Measurements from ENCODE around the gene NRAP. TPM values are rescaled to one million over a fixed set of nuclear protein-coding genes. Genes with fewer than 3 reads are reported as not detected.

The NRAP gene
- total and polyA plus RNA-seq, 2 of the 4 experiments (the other 2 are of a cell fraction), result not detected

GRCh38 chr10:113691381-113691780 is 27.5 kb upstream of the NRAP start:
- H3K4me3 ChIP-seq (ENCODE audit: insufficient read depth, low read depth, low read length), result no peak overlapping the region
- no peak overlapping the region for H3K27ac ChIP-seq (ENCODE audit: insufficient read depth, low read length)
- H2BK20ac ChIP-seq (ENCODE audit: low read depth, low read length), result no peak overlapping the region
- peaks cover 10% of the 10 kb centered on the region for H4K20me1 ChIP-seq (ENCODE audit: insufficient read depth, low read length)
- BruUV-seq (replicated peaks), result no TSS peak
- in situ Hi-C loops (cut with MboI; ENCODE audit: low sequenced_read_pairs), result no loop called here
- dilution Hi-C loops (cut with HindIII; ENCODE audit: low sequenced_read_pairs, unreplicated experiment), result no loop called here
- intact Hi-C loops (cut with micrococcal nuclease), result no loop called here
- ChIA-PET POLR2A (ENCODE audit: unreplicated experiment) (no interaction called here), CTCF (no interaction called here)
- DNase-seq, result no peak
- H2AFZ ChIP-seq (replicated peaks; ENCODE audit: low read length, poor library complexity), result peak overlapping the region; percentile 8
- no peak overlapping the region for H2BK15ac ChIP-seq (ENCODE audit: low read depth, low read length)
- ATAC-seq (ENCODE audit: low read depth), result no peak
- TF ChIP-seq POLR2A (IDR thresholded peaks at IDR 0.05; ENCODE audit: low read depth, low read length), result no peak
- TF ChIP-seq CEBPB (IDR thresholded peaks at IDR 0.05; ENCODE audit: low read depth, low read length), result no peak
- TF ChIP-seq ELK1 (IDR thresholded peaks at IDR 0.05; ENCODE audit: borderline replicate concordance, low read depth, low read length), result no peak
- no peak for TF ChIP-seq MAZ (IDR thresholded peaks at IDR 0.05; ENCODE audit: borderline replicate concordance, low read depth, low read length)
- no peak for TF ChIP-seq MXI1 (IDR thresholded peaks at IDR 0.05; ENCODE audit: borderline replicate concordance, low read depth, low read length)
- TF ChIP-seq NFE2L2 (IDR thresholded peaks at IDR 0.05; ENCODE audit: low read depth, low read length), result no peak
- TF ChIP-seq RCOR1 (IDR thresholded peaks at IDR 0.05; ENCODE audit: insufficient replicate concordance, low read length), result no peak
- no peak for TF ChIP-seq MAFK (IDR thresholded peaks at IDR 0.05; ENCODE audit: low read depth, low read length)
- TF ChIP-seq RAD21 (IDR thresholded peaks at IDR 0.05; ENCODE audit: low read length), result no peak
- no peak for TF ChIP-seq SMC3 (IDR thresholded peaks at IDR 0.05; ENCODE audit: low read depth, low read length)
- TF ChIP-seq CHD1 (IDR thresholded peaks at IDR 0.05; ENCODE audit: low read depth, low read length), result no peak
- TF ChIP-seq BHLHE40 (IDR thresholded peaks at IDR 0.05; ENCODE audit: low read depth, low read length), result no peak
- no peak for TF ChIP-seq FOS (IDR thresholded peaks at IDR 0.05; ENCODE audit: low read depth, low read length)
- TF ChIP-seq CTCF (conservative IDR thresholded peaks at IDR 0.05; ENCODE audit: low read depth, low read length), result no peak
- TF ChIP-seq USF2 (IDR thresholded peaks at IDR 0.05; ENCODE audit: low read depth, low read length), result no peak
- H2BK5ac ChIP-seq (ENCODE audit: low read depth, low read length, poor library complexity, severe bottlenecking), result no peak overlapping the region
- H3K23ac ChIP-seq (ENCODE audit: low read depth, low read length), result no peak overlapping the region
- H3K4ac ChIP-seq (ENCODE audit: low read depth, low read length), result no peak overlapping the region
- WGBS, 2 experiments (ENCODE audit: extremely low coverage in 2 of 2, insufficient read length in 1 of 2), result no CpG with 5 or more reads among the region's 2 CpGs
- H2AK5ac ChIP-seq (ENCODE audit: low read depth, low read length), result no peak overlapping the region
- H3K4me1 ChIP-seq (ENCODE audit: control insufficient read depth, insufficient read depth, low read length), result no peaks in the 10 kb centered on the region
- H4K91ac ChIP-seq (ENCODE audit: insufficient read depth, low read depth, low read length), result no peak overlapping the region
- H3K9me3 ChIP-seq (ENCODE audit: control insufficient read depth, insufficient read depth, low read length), result peaks cover 6% of the 10 kb centered on the region
- H2BK120ac ChIP-seq (ENCODE audit: low read depth, low read length), result no peak overlapping the region
- H3K18ac ChIP-seq (ENCODE audit: low read depth, low read length), result no peak overlapping the region
- no peak overlapping the region for H4K5ac ChIP-seq (ENCODE audit: low read depth, low read length)
- no peak overlapping the region for H3K56ac ChIP-seq (ENCODE audit: extremely low read depth, insufficient read depth, low read length)
- no peak overlapping the region for H3K9ac ChIP-seq (ENCODE audit: low read depth, low read length)
- H4K8ac ChIP-seq (ENCODE audit: low read depth in 2 of 2, low read length in 2 of 2), result no peak overlapping the region
- H3K27me3 ChIP-seq (ENCODE audit: control insufficient read depth, insufficient read depth, low read length), result no peaks in the 10 kb centered on the region
- no peak overlapping the region for H3K14ac ChIP-seq (replicated peaks; ENCODE audit: low read depth, low read length)
- peaks cover 9% of the 10 kb centered on the region for H3K36me3 ChIP-seq (ENCODE audit: control insufficient read depth, insufficient read depth, low read length)
- no peak overlapping the region for H2AK9ac ChIP-seq (replicated peaks; ENCODE audit: low read depth, low read length, poor library complexity)
- no peak overlapping the region for H3K4me2 ChIP-seq (ENCODE audit: low read depth, low read length)
- H3K9me1 ChIP-seq (ENCODE audit: insufficient read depth, low read length), result no peaks in the 10 kb centered on the region; the same call in 1 of the 2 replicates
- peaks cover 26 to 27% of the 10 kb centered on the region in 2 experiments for H3K79me1 ChIP-seq (ENCODE audit: low read depth in 1 of 2, low read length in 2 of 2)
